Muscle layer of duodenum (tissue), 2 donors: ENCODE measurements around the gene ATP2C1.
"Not testable (repeated sequence)": the region's sequence is repeated elsewhere in the genome, so short reads cannot be mapped to it uniquely, and the experiment has no call there.

Experiments used
- H3K27ac ChIP-seq: one replicate; pipeline ENCODE4 v1.7.0; 2013; ENCODE audit warnings: mild to moderate bottlenecking, low read length
- H3K27me3 ChIP-seq: one replicate; pipeline ENCODE4 v1.7.0; 2013; ENCODE audit warnings: low read depth, mild to moderate bottlenecking, control low read depth, low read length
- H3K36me3 ChIP-seq, 2 donors: one replicate each; pipeline ENCODE4 v1.7.0; 2013; ENCODE audit warnings: low read length in 2 of 2, control low read depth in 1 of 2, mild to moderate bottlenecking in 1 of 2; ENCODE audit not compliant: insufficient read depth in 2 of 2, control insufficient read depth in 1 of 2
- H3K4me1 ChIP-seq, 2 donors: one replicate each; pipeline ENCODE4 v1.7.0; 2013; ENCODE audit warnings: low read length in 2 of 2, mild to moderate bottlenecking in 2 of 2, control low read depth in 1 of 2, moderate library complexity in 1 of 2; ENCODE audit not compliant: insufficient read depth in 2 of 2, control insufficient read depth in 1 of 2
- H3K4me3 ChIP-seq, 2 donors: one replicate each; pipeline ENCODE4 v1.7.0; 2013; ENCODE audit warnings: low read length in 2 of 2, low read depth in 1 of 2, mild to moderate bottlenecking in 1 of 2
- H3K9me3 ChIP-seq, 2 donors: one replicate each; pipeline ENCODE4 v1.7.0; 2013; ENCODE audit warnings: low read length in 2 of 2, control low read depth in 1 of 2, mild to moderate bottlenecking in 1 of 2; ENCODE audit not compliant: control insufficient read depth in 1 of 2
- donor health status: healthy.

The ATP2C1 gene

DNA sequence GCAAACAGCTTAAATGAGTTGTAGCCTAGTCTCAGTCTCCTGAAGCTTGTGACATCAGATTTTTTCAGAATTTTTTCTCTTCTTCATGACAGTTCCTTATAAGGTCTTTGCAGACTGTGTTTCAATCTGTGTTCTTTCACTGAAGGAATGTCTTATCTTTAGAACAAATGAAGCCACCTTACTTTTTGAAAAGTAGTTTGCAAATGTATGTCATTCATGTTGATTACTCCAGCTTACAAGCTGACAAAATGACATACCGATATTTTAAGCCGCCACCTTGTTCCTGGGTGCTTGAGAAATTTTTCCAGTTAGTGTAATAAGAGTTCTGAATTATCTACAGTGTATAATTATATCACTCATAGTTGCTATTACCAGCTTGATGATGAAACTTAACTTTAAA, 75.7 kb downstream of the ATP2C1 start:
- Histone ChIP-seq H3K4me3 (no peak overlapping the region), H3K9me3 (no peaks in the 10 kb centered on the region), H3K4me1 (no peaks in the 10 kb centered on the region), H3K27me3 (no peaks in the 10 kb centered on the region), H3K36me3 (peaks cover 17 to 33% of the 10 kb centered on the region in 2 donors), H3K27ac (no peak overlapping the region)

DNA sequence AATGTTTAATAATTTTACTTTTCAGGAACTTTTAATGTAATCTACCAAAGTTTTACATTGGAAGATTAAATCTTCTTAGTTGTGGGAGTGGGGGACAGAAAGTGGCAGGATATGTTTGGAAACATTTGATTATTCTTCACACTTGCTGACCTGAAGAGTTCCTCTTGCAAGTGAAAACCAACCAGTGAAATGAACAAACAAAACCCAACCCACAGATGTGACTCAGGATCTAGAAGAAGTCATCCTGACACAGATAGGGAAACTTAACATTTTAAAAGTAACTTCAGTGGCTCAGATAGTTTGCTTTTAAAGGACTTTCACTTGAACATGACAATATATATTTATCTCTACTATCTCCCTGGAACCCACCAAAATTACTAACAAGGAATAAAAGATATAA, 77.3 kb downstream of the ATP2C1 start:
- H3K36me3 ChIP-seq: peaks cover 16 to 28% of the 10 kb centered on the region in 2 donors
- no peaks in the 10 kb centered on the region for H3K9me3 ChIP-seq
- no peak overlapping the region for H3K4me3 ChIP-seq
- H3K4me1 ChIP-seq: no peaks in the 10 kb centered on the region
- no peak overlapping the region for H3K27ac ChIP-seq
- H3K27me3 ChIP-seq: no peaks in the 10 kb centered on the region

DNA sequence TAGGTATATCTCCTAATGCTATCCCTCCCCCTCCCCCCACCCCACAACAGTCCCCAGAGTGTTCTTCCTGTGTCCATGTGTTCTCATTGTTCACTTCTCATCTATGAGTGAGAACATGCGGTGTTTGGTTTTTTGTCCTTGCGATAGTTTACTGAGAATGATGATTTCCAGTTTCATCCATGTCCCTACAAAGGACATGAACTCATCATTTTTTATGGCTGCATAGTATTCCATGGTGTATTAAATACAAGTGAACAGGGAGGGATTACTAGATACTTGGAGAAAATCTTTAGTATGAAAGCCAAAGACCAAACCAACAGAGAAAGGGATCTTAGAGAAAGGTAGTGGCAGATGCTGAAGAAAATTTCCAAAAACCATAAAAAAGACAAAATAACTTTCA, 78.7 kb downstream of the ATP2C1 start:
- not testable (repeated sequence) for H3K4me3 ChIP-seq, H3K4me1 ChIP-seq, H3K9me3 ChIP-seq, H3K27me3 ChIP-seq, H3K27ac ChIP-seq
- peaks cover 8 to 34% of the 10 kb centered on the region in 2 donors for H3K36me3 ChIP-seq

DNA sequence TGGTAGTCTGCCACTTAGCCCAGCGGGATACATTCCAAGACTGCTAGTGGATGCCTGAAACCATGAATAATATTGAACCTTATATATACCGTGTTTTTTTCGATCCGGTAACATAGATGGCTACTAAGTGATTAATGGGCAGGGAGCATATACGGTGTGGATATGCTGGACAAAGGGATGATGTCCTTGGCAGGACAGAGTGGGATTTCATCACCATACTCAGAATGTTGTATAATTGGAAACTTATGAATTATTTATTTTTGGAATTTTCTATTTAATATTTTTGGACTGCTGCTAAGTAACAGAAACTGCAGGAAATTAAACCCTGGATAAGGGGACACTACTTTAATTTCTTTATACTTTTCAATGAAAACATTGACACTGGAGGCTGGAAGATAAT, 79.5 kb downstream of the ATP2C1 start:
- no peaks in the 10 kb centered on the region for H3K9me3 ChIP-seq
- peaks cover 7 to 38% of the 10 kb centered on the region in 2 donors for H3K36me3 ChIP-seq
- no peak overlapping the region for H3K27ac ChIP-seq
- no peaks in the 10 kb centered on the region for H3K27me3 ChIP-seq
- H3K4me3 ChIP-seq: no peak overlapping the region
- no peaks in the 10 kb centered on the region for H3K4me1 ChIP-seq

DNA sequence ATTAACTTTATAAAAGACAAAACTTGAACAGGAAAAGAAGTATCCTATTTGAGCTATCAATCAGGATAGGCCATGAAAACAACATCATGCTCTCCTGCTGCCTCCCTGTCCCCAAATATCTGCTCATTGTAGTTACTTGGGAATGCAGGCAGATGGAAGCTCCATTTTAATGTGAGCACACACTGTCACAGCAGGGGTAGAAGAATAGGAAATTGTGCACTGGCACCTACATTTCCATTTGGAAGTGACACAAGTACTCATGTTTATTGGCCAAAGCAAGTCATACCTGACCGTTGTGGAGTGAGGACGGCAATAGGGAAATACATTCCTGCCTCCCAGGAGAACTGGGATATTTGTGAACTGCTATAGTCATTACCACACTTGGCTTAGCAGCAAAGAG, 80.3 kb downstream of the ATP2C1 start:
- peaks cover 7 to 38% of the 10 kb centered on the region in 2 donors for H3K36me3 ChIP-seq
- H3K4me3 ChIP-seq: no peak overlapping the region
- H3K4me1 ChIP-seq: no peaks in the 10 kb centered on the region

DNA sequence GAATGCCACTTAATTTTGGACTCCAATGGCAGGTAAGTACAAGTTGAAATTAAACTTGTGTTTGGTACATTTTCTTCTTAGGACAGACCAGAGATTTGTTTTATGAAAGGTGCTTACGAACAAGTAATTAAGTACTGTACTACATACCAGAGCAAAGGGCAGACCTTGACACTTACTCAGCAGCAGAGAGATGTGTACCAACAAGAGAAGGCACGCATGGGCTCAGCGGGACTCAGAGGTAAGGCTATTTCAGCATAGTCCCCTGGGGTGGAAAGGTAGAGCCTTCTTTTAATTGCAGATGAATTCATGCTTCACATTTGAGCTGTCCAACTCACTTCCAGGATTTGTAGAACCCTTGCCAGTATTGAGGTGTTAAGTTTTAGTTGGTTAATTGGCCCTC, 81.4 kb downstream of the ATP2C1 start:
- H3K4me1 ChIP-seq: no peaks in the 10 kb centered on the region
- peaks cover 12 to 38% of the 10 kb centered on the region in 2 donors for H3K36me3 ChIP-seq
- no peaks in the 10 kb centered on the region for H3K9me3 ChIP-seq
- H3K27ac ChIP-seq: no peak overlapping the region
- H3K4me3 ChIP-seq: no peak overlapping the region
- no peaks in the 10 kb centered on the region for H3K27me3 ChIP-seq

More for the DNA sequence above, 80.3 kb downstream of the ATP2C1 start:
- Histone ChIP-seq H3K27me3 (no peaks in the 10 kb centered on the region), H3K27ac (no peak overlapping the region), H3K9me3 (no peaks in the 10 kb centered on the region)

DNA sequence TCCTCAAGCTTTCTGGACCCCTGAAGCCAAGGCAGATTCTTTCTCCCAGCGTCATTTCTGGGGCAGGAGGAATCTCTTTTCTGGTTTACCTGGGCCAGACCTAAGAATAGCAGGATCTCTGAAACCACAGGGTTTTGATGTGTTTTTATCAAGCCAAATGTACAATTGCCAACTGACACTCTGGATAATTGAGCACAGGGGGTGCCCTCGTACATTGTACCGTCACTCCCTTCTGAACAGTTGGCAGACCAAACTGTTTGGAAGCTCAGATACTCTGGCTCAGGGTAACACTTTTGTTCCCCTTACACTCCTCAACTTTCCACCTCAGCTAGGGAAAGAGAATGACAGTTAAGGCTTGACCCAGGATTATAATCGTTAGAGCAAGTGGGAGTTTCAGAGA, 82.8 kb downstream of the ATP2C1 start:
- H3K9me3 ChIP-seq: no peaks in the 10 kb centered on the region
- H3K27me3 ChIP-seq: no peaks in the 10 kb centered on the region
- H3K27ac ChIP-seq: no peak overlapping the region
- no peak overlapping the region for H3K4me3 ChIP-seq
- H3K4me1 ChIP-seq: no peaks in the 10 kb centered on the region
- H3K36me3 ChIP-seq: peaks cover 17 to 34% of the 10 kb centered on the region in 2 donors

DNA sequence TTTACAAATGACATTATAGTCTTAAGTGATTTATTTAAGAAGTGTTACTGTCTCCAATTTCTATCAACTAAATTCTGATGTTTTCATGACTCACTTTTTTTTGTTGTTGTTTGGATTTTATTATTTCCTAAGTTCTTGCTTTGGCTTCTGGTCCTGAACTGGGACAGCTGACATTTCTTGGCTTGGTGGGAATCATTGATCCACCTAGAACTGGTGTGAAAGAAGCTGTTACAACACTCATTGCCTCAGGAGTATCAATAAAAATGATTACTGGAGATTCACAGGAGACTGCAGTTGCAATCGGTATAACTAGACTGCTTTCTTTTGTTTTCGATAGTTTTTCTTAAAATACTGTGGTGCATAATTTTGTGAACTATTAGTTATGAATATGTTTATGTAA, 85.2 kb downstream of the ATP2C1 start:
- Histone ChIP-seq H3K9me3 (no peaks in the 10 kb centered on the region), H3K27me3 (no peaks in the 10 kb centered on the region), H3K4me3 (no peak overlapping the region), H3K36me3 (peaks cover 17 to 30% of the 10 kb centered on the region in 2 donors), H3K4me1 (no peaks in the 10 kb centered on the region), H3K27ac (no peak overlapping the region)

DNA sequence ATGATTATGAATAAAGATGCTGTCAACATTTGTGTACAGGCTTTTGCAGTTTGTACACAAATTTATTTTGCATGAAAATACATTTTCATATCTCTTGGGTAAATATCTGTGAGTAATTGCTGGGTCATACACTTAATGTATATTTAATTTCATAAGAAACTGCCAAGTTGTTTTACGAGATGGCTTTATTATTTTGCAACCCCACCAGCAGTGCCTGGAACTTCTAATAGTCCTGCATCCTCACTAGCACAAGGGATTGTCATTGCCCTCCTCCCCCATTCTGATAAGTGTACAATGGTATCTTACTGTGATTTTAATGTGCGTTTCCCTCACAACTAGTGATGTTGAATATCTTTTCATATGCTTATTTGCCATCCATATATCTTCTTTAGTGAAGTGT, 87.6 kb downstream of the ATP2C1 start:
- H3K36me3 ChIP-seq: peaks cover 10 to 18% of the 10 kb centered on the region in 2 donors
- H3K27me3 ChIP-seq: no peaks in the 10 kb centered on the region
- H3K4me3 ChIP-seq: no peak overlapping the region
- H3K9me3 ChIP-seq: no peaks in the 10 kb centered on the region
- H3K27ac ChIP-seq: no peak overlapping the region
- H3K4me1 ChIP-seq: no peaks in the 10 kb centered on the region

DNA sequence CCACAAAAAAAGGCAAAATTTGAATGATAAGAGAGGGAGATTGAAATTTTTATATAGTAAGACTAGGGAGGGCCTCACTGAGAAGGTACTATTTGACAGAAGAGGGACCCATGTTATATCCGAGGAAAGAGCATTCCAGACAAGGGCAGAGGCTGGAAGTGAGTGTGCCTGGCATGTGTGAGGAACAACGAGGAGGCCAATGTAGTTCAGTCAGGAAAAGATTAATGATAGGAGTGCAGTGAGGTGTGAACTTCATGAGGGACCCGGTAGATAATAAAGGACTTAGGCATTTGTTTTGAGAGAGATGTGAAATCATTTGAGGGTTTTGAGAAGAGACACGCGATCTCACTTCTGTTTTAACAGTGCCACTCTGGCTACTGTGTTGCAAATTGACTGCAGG, 96.4 kb downstream of the ATP2C1 start:
- Histone ChIP-seq H3K9me3 (no peaks in the 10 kb centered on the region), H3K27ac (no peak overlapping the region), H3K4me3 (no peak overlapping the region), H3K36me3 (peaks cover 4 to 9% of the 10 kb centered on the region in 2 donors), H3K27me3 (no peaks in the 10 kb centered on the region), H3K4me1 (no peaks in the 10 kb centered on the region)

DNA sequence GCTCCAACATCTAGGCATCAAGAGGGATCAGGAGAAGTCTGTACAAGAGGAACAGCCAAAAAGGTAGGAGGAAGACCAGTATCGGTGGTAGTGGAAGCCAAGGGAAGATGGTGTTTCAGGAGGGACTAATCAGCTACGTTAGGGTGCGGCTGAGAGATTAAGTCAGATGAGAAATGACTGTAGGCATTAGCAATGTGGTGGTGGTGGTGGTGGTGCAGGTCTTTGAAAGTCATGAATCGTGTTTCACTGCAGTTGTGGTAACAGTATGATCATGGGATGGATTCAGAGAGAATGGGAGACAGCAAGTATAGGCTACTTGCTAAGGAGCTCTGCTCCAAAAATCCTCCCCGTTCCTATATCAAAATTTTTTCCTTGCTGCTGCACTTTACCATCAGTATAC, 97.2 kb downstream of the ATP2C1 start:
- H3K9me3 ChIP-seq: no peaks in the 10 kb centered on the region
- H3K27me3 ChIP-seq: no peaks in the 10 kb centered on the region
- no peaks in the 10 kb centered on the region for H3K4me1 ChIP-seq
- no peak overlapping the region for H3K4me3 ChIP-seq
- H3K27ac ChIP-seq: no peak overlapping the region
- H3K36me3 ChIP-seq: peaks cover 8 to 9% of the 10 kb centered on the region in 2 donors

DNA sequence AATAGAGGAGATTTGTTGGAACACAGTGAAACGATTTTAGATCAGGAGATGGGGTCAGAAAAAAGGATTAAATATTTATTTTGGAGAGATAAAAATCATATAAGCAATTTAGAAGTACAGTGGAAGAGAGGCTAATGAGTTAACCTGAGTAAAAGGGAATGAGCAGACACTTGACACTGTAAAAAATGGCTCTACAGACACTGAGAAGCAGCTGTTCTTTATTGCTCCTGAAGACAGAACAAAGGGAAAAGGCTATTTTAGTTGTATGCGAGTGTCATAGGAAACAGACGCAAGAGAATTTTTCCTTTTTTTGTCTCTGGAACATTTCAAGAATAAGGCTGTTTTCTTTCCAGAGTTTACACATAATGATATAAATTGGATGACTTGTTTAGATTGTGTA, 98.5 kb downstream of the ATP2C1 start:
- H3K4me1 ChIP-seq: no peaks in the 10 kb centered on the region
- no peak overlapping the region for H3K4me3 ChIP-seq
- H3K27me3 ChIP-seq: no peaks in the 10 kb centered on the region
- H3K9me3 ChIP-seq: no peaks in the 10 kb centered on the region
- peaks cover 18% of the 10 kb centered on the region in 2 donors for H3K36me3 ChIP-seq
- H3K27ac ChIP-seq: no peak overlapping the region
